Spleen (tissue), 11 donors: ENCODE results near the gene SCAMP5. TPM values are rescaled to one million over a fixed set of nuclear protein-coding genes. Genes with fewer than 3 reads are reported as not detected.

Source experiments
- DNase-seq: peaks from one replicate; pipeline ENCODE4 v3.0.0-alpha.2; 2020
- H3K27ac ChIP-seq, 8 donors: fragments of 200-600 bp; sonication (generic) in 7 of 8; 1 replicate in 4 of 8; 2 replicates in 4 of 8; pipeline versions ENCODE4 v1.5.0 to v1.8.0; 2016 to 2021; ENCODE audit warnings: inconsistent platforms in 4 of 8, mild to moderate bottlenecking in 4 of 8, moderate library complexity in 1 of 8
- H3K27me3 ChIP-seq, 7 donors: fragments of 200-600 bp; sonication (generic) in 6 of 7; replicated peaks in 1 of 7; 1 replicate in 4 of 7; 2 replicates in 3 of 7; pipeline versions ENCODE4 v1.5.0 to v1.8.0; 2016 to 2021; ENCODE audit warnings: inconsistent platforms in 3 of 7, mild to moderate bottlenecking in 1 of 7
- H3K36me3 ChIP-seq, 6 donors: fragments of 200-600 bp; sonication (generic) in 5 of 6; 1 replicate in 4 of 6; 2 replicates in 2 of 6; pipeline versions ENCODE4 v1.5.0 to v1.8.0; 2016 to 2021; ENCODE audit warnings: inconsistent platforms in 2 of 6
- H3K4me1 ChIP-seq, 6 donors: fragments of 200-600 bp; sonication (generic) in 5 of 6; 1 replicate in 3 of 6; 2 replicates in 3 of 6; pipeline versions ENCODE4 v1.5.0 to v1.8.0; 2016 to 2021; ENCODE audit warnings: inconsistent platforms in 3 of 6
- H3K4me3 ChIP-seq, 8 donors: fragments of 200-600 bp; sonication (generic) in 7 of 8; 1 replicate in 4 of 8; 2 replicates in 4 of 8; pipeline versions ENCODE4 v1.5.0 to v1.8.0; 2016 to 2021; ENCODE audit warnings: inconsistent platforms in 4 of 8, mild to moderate bottlenecking in 4 of 8, moderate library complexity in 2 of 8
- H3K9me3 ChIP-seq, 8 donors: fragments of 200-600 bp; sonication (generic) in 7 of 8; 1 replicate in 4 of 8; 2 replicates in 4 of 8; pipeline versions ENCODE4 v1.5.0 to v1.8.0; 2016 to 2021; ENCODE audit warnings: inconsistent platforms in 4 of 8
- POLR2A ChIP-seq, 3 donors: fragments of 450-650 bp; IDR thresholded peaks; one replicate each; pipeline ENCODE4 v1.5.1; 2017; ENCODE audit warnings: antibody characterized with exemption in 3 of 3, mild to moderate bottlenecking in 1 of 3
- POLR2AphosphoS5 ChIP-seq, 3 donors: sonication (generic); formaldehyde crosslinking; IDR thresholded peaks; one replicate each; pipeline ENCODE4 v1.5.1; 2017; ENCODE audit warnings: antibody characterized with exemption in 3 of 3
- WGBS, 5 donors: extraction: QIAGEN DNeasy Blood & Tissue Kit in 3 of 5; methylation state at CpG; one replicate each; pipeline versions ENCODE4 v1.1.5 to v1.1.7; 2013 to 2018; 5-methylcytosine and 5-hydroxymethylcytosine counted together
- intact Hi-C: fragments of 100-400 bp; cut with DNase I; formaldehyde crosslinking; loops from one replicate; pipeline ENCODE4 v1.15.0; 2023; ENCODE audit warnings: low total_unique reads
- polyA plus RNA-seq, 3 donors: library from polyadenylated mRNA; stranded (reverse); fragments of 200-250 nt; gene quantifications; one replicate each; pipeline ENCODE4 v1.2.1, GENCODE V29; 2013
- total RNA-seq, 7 donors: library from RNA; depleted of rRNA in 3 of 7; stranded (reverse); fragments of >200 nt in 3 of 7; fragmentation: NEBNext Ultra II Directional in 4 of 7; extraction: Animal tissue kit (Norgen Biotek cat#: 25700) in 4 of 7; gene quantifications; one replicate each; pipeline versions ENCODE4 v1.1.0 to v1.2.1, GENCODE V29; 2016 to 2021
- TF ChIP-seq, protein P1 (sequence below), 11 experiments: fragments of 200-600 bp in 7 of 11; fragments of 450-650 bp in 4 of 11; sonication (generic) in 4 of 11; IDR thresholded peaks in 8 of 11; conservative IDR thresholded peaks in 3 of 11; 1 replicate in 7 of 11; 2 replicates in 4 of 11; pipeline versions ENCODE4 v1.4.0 to v1.8.0; 2016 to 2021; ENCODE audit warnings: antibody characterized with exemption in 11 of 11, inconsistent platforms in 4 of 11, mild to moderate bottlenecking in 1 of 11
- donor health status: healthy with polysubstance abuse.
- donor health status: DM: no; HTN: no; CAD: no; lungs with moderate emphysema.
- donor health status: DM: no; HTN: no; CAD: no.
- donor health status: Bipolar disorder and iron deficiency.
- donor health status: healthy.
- donor health status: DM: no; HTN: no; CAD: no.
- donor health status: DM: yes; HTN: yes; CAD: no.

SCAMP5 gene
- total and polyA plus RNA-seq, 10 donors, result 1.8 to 20.0 (median 8.0) TPM

DNA sequence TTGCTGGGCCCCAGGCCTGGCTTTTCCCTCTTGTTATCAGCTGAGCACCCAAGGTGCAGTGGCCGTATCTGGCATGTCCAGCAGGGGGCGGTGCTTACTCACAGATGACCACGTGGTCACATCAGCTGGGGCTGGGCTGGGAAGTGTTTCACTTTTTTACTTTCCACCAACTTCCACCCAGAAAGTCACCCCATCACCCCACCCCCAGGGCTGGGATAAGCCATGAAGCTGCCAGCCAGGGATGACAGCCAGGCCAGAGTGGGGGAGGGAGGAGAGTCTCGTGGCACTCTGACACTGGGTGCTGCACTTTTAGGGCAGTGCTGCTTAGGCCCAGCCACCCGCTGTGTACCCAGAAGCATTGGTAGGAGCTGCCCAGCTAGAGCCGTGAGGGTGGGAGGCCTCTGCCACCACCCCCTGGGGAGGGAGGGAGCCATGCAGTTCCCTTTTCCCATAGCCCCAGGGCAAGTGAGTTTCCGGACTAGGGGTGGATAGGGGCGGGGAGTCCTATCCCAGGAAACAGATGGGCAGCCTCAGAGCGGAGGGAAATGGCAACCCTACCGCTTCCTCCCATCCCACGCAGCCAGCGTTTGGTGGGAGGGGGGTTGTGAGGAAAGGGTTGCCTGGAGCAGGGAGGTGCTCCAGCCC, 34.1 kb downstream of the SCAMP5 start:
- peak overlapping the region in 3 of 8 donors; percentile 0 to 49 (median 16) for H3K4me3 ChIP-seq
- intact Hi-C loops, result no loop called here
- H3K27me3 ChIP-seq, result no peaks in the 10 kb centered on the region

DNA sequence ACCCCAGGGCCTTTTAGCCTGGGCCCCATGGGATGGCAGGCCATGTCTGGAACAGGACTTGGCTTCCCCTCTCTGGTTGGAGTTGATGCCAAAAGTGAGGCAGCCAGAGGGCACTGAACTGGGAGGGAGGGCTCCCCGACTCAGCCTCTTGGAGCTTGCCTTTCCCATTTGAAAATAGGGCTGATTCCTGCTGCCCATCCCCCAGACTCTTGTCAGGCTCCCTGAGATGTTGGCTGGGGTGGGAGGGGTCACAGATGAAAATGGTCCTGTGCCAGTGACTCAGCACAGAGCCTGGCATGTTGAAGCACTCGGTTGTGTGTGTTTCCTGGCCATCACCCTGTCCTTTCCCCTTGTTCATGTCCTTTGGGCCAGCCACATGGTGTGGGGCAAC, 34.7 kb downstream of the SCAMP5 start:
- Histone ChIP-seq H3K36me3 (peaks cover 0 to 24% (median 0%) of the 10 kb centered on the region in 6 donors), H3K4me1 (peaks cover 18 to 95% (median 66%) of the 10 kb centered on the region in 6 donors), H3K27me3 (no peaks in the 10 kb centered on the region), H3K27ac (peak overlapping the region in 7 of 8 donors; percentile 67 to 87 (median 84)), H3K9me3 (no peaks in the 10 kb centered on the region), H3K4me3 (peak overlapping the region in 3 of 8 donors; percentile 0 to 49 (median 16))
- TF ChIP-seq POLR2A (IDR thresholded peaks at IDR 0.05) (no peak), POLR2AphosphoS5 (IDR thresholded peaks at IDR 0.05) (no peak)
- TF ChIP-seq, protein P1, sequence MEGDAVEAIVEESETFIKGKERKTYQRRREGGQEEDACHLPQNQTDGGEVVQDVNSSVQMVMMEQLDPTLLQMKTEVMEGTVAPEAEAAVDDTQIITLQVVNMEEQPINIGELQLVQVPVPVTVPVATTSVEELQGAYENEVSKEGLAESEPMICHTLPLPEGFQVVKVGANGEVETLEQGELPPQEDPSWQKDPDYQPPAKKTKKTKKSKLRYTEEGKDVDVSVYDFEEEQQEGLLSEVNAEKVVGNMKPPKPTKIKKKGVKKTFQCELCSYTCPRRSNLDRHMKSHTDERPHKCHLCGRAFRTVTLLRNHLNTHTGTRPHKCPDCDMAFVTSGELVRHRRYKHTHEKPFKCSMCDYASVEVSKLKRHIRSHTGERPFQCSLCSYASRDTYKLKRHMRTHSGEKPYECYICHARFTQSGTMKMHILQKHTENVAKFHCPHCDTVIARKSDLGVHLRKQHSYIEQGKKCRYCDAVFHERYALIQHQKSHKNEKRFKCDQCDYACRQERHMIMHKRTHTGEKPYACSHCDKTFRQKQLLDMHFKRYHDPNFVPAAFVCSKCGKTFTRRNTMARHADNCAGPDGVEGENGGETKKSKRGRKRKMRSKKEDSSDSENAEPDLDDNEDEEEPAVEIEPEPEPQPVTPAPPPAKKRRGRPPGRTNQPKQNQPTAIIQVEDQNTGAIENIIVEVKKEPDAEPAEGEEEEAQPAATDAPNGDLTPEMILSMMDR (IDR thresholded peaks at IDR 0.05 in 8 of 11, conservative IDR thresholded peaks at IDR 0.05 in 3 of 11), result no peak
- 13 to 29% (median 17%) methylated on average over 2 of the region's 2 CpGs for WGBS, 5 donors
- DNase-seq, result no peak
- intact Hi-C loops, result no loop called here

More for the DNA sequence above, 34.1 kb downstream of the SCAMP5 start:
- peaks cover 18 to 98% (median 71%) of the 10 kb centered on the region in 6 donors for H3K4me1 ChIP-seq
- peaks cover 0 to 24% (median 0%) of the 10 kb centered on the region in 6 donors for H3K36me3 ChIP-seq
- TF ChIP-seq POLR2A (IDR thresholded peaks at IDR 0.05), result no peak
- TF ChIP-seq, protein P1 (IDR thresholded peaks at IDR 0.05 in 8 of 11, conservative IDR thresholded peaks at IDR 0.05 in 3 of 11), result peak; percentile 92 to 99 (median 97)
- TF ChIP-seq POLR2AphosphoS5 (IDR thresholded peaks at IDR 0.05), result peak; percentile 79 to 85 (median 82)
- H3K9me3 ChIP-seq, result no peaks in the 10 kb centered on the region
- H3K27ac ChIP-seq, result peak overlapping the region; percentile 60 to 87 (median 83)
- peak; percentile 98 for DNase-seq
- WGBS, 5 donors, result 5 to 18% (median 12%) methylated on average over 9 to 12 of the region's 12 CpGs

DNA sequence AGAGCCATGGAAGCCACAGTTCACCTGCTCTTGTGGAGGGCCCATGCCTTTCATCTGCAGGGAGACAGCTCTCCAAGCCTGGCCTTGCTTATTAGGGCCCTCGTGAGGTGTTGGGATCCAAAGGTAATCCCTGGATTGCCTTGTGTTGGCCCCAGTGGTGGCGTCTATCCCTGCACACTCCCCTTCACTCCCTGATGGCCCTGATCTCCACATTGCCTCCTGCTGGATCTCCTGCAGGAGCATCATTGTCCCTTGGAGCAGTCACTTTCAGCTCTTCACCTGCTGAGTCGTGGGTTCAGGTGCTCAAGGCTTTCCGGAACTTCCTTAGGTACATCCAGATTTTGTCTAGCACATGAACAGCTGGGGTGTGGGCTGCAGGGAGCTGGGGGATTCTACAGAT, 35.1 kb downstream of the SCAMP5 start:
- Histone ChIP-seq H3K27me3 (no peaks in the 10 kb centered on the region), H3K4me3 (no peak overlapping the region), H3K27ac (peak overlapping the region in 7 of 8 donors; percentile 67 to 87 (median 84)), H3K36me3 (peaks cover 0 to 24% (median 0%) of the 10 kb centered on the region in 6 donors), H3K4me1 (peaks cover 18 to 91% (median 62%) of the 10 kb centered on the region in 6 donors), H3K9me3 (no peaks in the 10 kb centered on the region)
- TF ChIP-seq POLR2A (IDR thresholded peaks at IDR 0.05) (no peak), POLR2AphosphoS5 (IDR thresholded peaks at IDR 0.05) (no peak)
- TF ChIP-seq, protein P1 (IDR thresholded peaks at IDR 0.05 in 8 of 11, conservative IDR thresholded peaks at IDR 0.05 in 3 of 11), result no peak
- WGBS, 5 donors, result 83 to 95% (median 89%) methylated on average over 2 to 4 of the region's 4 CpGs
- no peak for DNase-seq
- intact Hi-C loops, result no loop called here

DNA sequence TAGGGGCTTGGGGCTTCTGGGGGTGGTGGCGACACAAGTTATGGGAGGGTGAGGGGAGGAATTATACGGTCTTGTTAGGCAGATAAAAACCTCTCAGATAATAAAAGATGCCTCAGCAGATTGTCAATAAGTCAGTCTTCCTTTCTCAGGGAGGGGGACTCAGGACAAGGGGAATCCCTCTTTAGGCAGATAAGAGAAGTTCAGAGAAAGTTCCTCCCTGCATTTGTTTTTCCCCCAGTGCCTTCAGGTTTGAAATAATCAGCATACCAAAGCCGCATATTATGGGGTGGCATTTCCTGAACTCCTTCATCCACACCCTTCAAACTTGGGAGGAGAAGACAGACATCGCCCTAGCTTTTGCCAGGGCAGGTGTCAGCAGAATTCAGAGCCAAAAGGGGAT, 36.5 kb downstream of the SCAMP5 start:
- no peaks in the 10 kb centered on the region for H3K27me3 ChIP-seq
- no peak overlapping the region for H3K4me3 ChIP-seq
- peak overlapping the region in 6 of 8 donors; percentile 29 to 87 (median 60) for H3K27ac ChIP-seq
- 30 to 41% (median 37%) methylated on average over 4 of the region's 4 CpGs for WGBS, 5 donors
- intact Hi-C loops, result no loop called here
- no peak for DNase-seq
- TF ChIP-seq POLR2AphosphoS5 (IDR thresholded peaks at IDR 0.05) (no peak), POLR2A (IDR thresholded peaks at IDR 0.05) (no peak)
- TF ChIP-seq, protein P1 (IDR thresholded peaks at IDR 0.05 in 8 of 11, conservative IDR thresholded peaks at IDR 0.05 in 3 of 11), result no peak
- peaks cover 0 to 16% (median 0%) of the 10 kb centered on the region in 6 donors for H3K36me3 ChIP-seq
- no peaks in the 10 kb centered on the region for H3K9me3 ChIP-seq
- H3K4me1 ChIP-seq, result peaks cover 18 to 77% (median 59%) of the 10 kb centered on the region in 6 donors
